COR-L47 (cell line): ENCODE measurements around the gene ADM5.
"Not testable (repeated sequence)": the region's sequence is repeated elsewhere in the genome, so short reads cannot be mapped to it uniquely, and the experiment has no call there.

ENCODE experiments used
- DNase-seq: peaks from one replicate; lab custom pipeline; 2025; lab: John Stamatoyannopoulos, UW

ADM5 gene

GRCh38 chr19:49701271-49701786 is 11.9 kb downstream of the ADM5 start:
- DNase-seq: no peak

GRCh38 chr19:49704888-49705642 is 15.7 kb downstream of the ADM5 start:
- DNase-seq: no peak

GRCh38 chr19:49705919-49706318 is 16.5 kb downstream of the ADM5 start:
- no peak for DNase-seq

GRCh38 chr19:49710372-49710951 is 21.1 kb downstream of the ADM5 start:
- DNase-seq: no peak

GRCh38 chr19:49712397-49712859 is 23.0 kb downstream of the ADM5 start:
- no peak for DNase-seq

GRCh38 chr19:49713236-49713845 is 23.9 kb downstream of the ADM5 start:
- no peak for DNase-seq

- DNase-seq: no peak
Measured at GRCh38 chr19:49716154-49716553, 26.8 kb downstream of the ADM5 start.

- no peak for DNase-seq
Measured at GRCh38 chr19:49718511-49718910, 29.1 kb downstream of the ADM5 start.

GRCh38 chr19:49718991-49719390 is 29.6 kb downstream of the ADM5 start:
- no peak for DNase-seq

- DNase-seq: not testable (repeated sequence)
Measured at GRCh38 chr19:49719420-49719819, 30.0 kb downstream of the ADM5 start.

- no peak for DNase-seq
Measured at GRCh38 chr19:49727217-49728030, 38.0 kb downstream of the ADM5 start.

GRCh38 chr19:49730166-49730565 is 40.8 kb downstream of the ADM5 start:
- no peak for DNase-seq

- DNase-seq: no peak
Measured at GRCh38 chr19:49738268-49738667, 48.9 kb downstream of the ADM5 start.

GRCh38 chr19:49739098-49739497 is 49.7 kb downstream of the ADM5 start:
- no peak for DNase-seq

- no peak for DNase-seq
Measured at GRCh38 chr19:49739933-49740332, 50.5 kb downstream of the ADM5 start.
